Subcutaneous adipose tissue (tissue), 4 donors: Measurements from ENCODE around the gene ARID4A. TPM values are rescaled to one million over a fixed set of nuclear protein-coding genes. Genes with fewer than 3 reads are reported as not detected.

Experiments used
- total RNA-seq, 4 donors: library from RNA; depleted of rRNA; stranded (reverse); fragments of >200 nt; gene quantifications; one replicate each; pipeline ENCODE4 v1.1.0, GENCODE V29; 2016
- TF ChIP-seq, protein P1 (sequence below): fragments of 450-650 bp; IDR thresholded peaks from one replicate; pipeline ENCODE4 v1.5.1; 2016; ENCODE audit warnings: low read depth, mild to moderate bottlenecking, control low read depth, antibody characterized with exemption, moderate library complexity

ARID4A gene
- total RNA-seq, 4 donors from 2014 or later: 34.9 to 40.5 (median 39.7) TPM

DNA sequence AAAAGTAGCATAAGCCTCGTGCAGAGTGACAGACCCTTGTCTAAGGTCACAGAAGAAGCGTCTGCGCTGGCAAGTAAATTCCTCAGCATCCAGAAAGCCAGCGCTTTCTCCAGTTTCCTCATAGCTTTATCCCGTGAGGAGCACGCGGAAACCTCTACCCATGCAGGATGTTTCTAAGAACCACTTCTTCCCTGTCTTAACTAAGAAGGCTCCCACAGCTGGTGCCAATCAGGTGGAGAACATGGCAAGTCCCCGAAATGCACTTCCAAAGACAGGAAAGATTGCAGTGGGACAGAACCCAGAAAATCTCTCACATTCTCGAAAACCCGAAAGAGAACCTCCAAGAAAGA is 968 bp upstream of the ARID4A start:
- TF ChIP-seq, protein P1, sequence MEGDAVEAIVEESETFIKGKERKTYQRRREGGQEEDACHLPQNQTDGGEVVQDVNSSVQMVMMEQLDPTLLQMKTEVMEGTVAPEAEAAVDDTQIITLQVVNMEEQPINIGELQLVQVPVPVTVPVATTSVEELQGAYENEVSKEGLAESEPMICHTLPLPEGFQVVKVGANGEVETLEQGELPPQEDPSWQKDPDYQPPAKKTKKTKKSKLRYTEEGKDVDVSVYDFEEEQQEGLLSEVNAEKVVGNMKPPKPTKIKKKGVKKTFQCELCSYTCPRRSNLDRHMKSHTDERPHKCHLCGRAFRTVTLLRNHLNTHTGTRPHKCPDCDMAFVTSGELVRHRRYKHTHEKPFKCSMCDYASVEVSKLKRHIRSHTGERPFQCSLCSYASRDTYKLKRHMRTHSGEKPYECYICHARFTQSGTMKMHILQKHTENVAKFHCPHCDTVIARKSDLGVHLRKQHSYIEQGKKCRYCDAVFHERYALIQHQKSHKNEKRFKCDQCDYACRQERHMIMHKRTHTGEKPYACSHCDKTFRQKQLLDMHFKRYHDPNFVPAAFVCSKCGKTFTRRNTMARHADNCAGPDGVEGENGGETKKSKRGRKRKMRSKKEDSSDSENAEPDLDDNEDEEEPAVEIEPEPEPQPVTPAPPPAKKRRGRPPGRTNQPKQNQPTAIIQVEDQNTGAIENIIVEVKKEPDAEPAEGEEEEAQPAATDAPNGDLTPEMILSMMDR: no peak

DNA sequence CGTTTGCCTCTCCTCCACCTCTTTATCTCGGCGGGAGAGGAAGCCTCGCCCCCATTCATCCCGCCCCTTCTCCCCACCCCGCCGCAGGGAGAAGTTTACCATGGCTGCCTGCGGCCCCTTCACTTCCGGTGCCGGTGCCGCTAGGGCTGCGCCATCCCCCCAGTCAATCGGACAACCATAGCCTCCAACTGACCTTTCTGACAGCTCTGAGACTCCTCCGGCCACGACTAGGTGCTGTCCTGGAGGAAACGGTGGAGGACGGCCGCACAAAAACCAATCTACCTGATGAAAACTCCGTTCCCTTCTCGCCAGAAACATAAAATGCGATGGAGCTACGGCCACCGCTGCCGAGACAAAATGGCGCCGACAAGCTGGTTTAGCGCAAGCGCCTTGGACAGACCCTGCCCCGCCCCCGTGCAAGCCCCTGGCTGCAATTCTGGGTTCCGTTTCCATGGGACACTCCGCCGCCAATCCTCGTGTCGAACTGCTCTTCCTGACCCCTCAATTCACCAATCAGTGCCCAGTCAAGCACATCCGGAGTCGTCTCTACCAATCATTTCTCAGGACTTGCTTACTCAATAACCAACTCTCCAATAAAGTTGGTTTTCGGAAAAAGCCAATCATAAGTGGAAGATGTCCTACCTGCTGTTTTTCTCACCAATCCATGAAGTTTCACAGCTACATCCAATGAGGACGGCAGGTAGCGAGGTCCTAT is 436 bp upstream of the ARID4A start:
- TF ChIP-seq, protein P1: no peak

DNA sequence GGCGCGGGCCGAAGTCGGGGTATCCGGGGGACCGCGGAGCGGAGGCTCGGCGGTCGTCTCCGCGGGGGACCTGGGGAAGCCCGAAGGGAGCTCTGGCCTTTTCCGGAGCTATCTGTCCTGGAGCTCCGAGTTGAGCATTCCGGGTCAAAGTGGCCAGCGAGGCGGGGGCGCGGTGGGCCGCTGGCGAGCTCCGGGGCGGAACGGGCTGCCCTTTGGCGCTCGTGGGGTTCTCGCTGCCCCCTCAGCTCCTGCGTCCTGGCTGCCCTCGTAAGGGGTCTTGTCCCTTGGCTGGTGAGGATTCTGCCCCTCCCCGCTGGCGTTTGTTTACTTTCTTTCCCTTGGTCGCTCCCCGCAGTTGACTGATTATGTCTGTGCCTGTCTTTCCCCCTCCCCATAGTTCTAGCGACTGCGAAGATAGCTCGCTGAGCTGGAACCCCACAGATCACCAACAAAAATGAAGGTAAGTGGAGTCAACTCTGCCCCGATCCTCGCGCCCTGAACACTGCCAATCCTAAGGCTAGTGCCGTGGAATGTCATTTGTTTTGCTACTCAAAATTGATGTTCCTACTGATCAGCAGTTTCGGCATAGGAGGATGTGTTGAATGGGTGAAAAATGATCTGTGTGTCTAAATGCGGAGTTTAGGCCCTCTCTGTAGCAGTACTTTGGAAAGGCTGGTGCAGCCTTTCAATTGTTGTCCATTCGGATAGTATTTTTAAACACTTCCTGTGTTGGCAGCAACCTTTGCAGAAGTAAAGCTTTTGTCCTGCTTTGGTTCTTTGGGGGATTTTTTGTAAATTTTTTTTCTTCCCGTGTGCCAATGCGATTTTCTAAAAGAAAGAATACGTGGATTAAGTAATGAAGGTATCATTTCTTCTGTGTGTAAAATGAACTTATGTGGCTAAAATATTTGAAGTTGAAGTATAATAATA is 1.3 kb downstream of the ARID4A start:
- TF ChIP-seq, protein P1: no peak

DNA sequence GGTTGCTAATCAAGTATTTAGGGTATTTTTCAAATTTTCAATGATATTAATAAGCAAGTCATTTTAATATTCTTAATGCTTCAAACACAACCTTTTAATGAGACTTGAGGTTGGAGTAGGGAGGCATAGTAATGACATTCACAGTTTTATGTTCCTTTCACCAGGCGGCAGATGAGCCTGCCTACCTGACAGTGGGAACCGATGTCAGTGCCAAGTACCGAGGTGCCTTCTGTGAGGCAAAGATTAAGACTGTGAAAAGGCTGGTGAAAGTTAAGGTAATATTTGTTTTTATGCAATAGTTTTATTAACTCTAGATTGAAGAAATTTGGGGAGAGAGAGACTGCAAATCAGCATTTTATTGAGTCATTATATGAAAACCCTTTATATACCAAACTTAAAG is 3.1 kb downstream of the ARID4A start:
- TF ChIP-seq, protein P1: no peak

DNA sequence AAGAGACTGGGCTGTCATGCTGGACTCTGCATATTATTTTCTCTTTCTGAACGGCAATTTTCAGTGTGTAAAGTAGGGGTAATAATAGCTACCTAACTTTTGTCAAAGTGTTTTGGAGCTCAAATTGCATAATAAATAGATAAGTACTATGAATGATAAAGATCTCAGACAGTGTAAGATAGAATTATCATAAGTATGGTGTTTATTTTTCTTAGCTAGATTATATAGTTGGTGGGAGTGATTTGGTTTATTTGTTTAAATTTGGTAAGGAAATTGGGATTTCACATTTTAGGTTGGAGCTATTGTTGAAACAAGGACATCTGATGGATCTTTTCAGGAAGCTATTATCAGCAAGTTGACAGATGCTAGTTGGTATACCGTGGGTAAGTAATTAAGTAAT is 7.4 kb downstream of the ARID4A start:
- TF ChIP-seq, protein P1: no peak

DNA sequence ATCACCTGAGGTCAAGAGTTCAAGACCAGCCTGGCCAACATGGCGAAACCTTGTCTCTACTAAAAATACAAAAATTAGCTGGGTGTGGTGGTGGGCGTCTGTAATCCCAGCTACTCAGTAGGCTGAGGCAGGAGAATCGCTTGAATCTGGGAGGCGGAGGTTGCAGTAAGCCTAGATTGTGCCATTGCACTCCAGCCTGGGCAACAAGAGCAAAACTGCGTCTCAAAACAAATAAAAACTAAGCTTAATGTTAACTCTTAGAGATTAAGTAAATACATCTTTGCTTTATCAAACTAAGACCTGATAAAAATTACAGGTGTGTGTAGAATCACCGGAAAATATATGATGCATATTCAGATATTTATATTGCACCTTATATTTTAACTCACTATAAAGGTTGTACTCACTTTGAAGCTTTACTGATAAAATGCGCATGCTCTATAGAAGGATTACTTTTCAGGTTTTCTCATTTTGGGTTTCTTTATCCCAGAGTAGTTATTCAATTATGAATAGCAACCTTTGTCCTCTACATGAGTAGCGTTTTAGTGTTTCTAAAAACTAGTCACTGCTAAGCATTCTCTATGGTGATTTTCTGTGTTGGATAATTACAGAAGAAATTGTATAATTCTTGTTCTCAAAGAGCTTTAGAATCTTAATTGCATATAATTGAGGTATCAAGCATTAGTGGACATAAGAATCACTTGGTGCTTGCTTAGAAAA is 9.4 kb downstream of the ARID4A start:
- TF ChIP-seq, protein P1: no peak

DNA sequence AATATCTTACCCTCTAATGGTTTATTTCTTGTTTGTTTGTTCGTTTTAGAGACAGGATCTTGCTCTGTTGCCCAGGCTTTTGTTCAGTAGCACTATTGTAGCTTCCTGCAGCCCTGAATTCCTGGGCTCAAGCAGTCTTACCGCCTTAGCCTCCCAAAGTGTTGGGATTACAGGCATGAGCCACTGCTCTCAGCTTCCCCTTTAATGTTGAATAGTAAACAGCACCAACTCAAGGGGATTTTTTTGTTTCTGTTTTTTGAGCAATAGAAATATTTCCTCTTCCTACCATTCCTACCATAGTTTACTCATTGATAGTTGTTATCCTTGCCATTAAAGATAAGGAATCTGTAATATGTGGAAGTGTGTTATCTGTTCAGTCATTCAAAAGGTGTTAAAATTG is 10.7 kb downstream of the ARID4A start:
- TF ChIP-seq, protein P1: no peak
